Caco-2 (cell line): ENCODE measurements around the gene SRPRB. TPM values are rescaled to one million over a fixed set of nuclear protein-coding genes. Genes with fewer than 3 reads are reported as not detected.
"Not testable (repeated sequence)": the region's sequence is repeated elsewhere in the genome, so short reads cannot be mapped to it uniquely, and the experiment has no call there.

ENCODE experiments used
- BruUV-seq: library from RNA; stranded (reverse); fragments of 400-500 nt; replicated peaks from 2 replicates; lab custom pipeline; 2021; lab: Mats Ljungman, UMichigan
- CTCF ChIA-PET: fragments of 300-600 bp; sonication (Branson Sonifier 250); formaldehyde crosslinking; loops from one replicate; lab custom pipeline; 2022; ENCODE audit warnings: antibody characterized with exemption; lab: Charles Lee
- POLR2A ChIA-PET: fragments of 300-600 bp; sonication (Branson Sonifier 250); formaldehyde crosslinking; loops from one replicate; lab custom pipeline; 2022; ENCODE audit warnings: antibody characterized with exemption; lab: Charles Lee
- DNase-seq, 2 experiments: peaks; one replicate each; pipeline versions ENCODE4 v3.0.0 to v3.0.0-alpha.2; 2020 to 2022
- H3K27me3 ChIP-seq: replicated peaks from 2 replicates; pipeline ENCODE4 v1.6.0; 2011; ENCODE audit warnings: low read length; ENCODE audit not compliant: control insufficient read depth, insufficient read depth
- H3K36me3 ChIP-seq: 2 replicates; pipeline ENCODE4 v1.5.1; 2011; ENCODE audit warnings: low read length; ENCODE audit not compliant: control insufficient read depth, insufficient read depth
- H3K4me1 ChIP-seq: fragments of 250-450 bp; sonication (Bioruptor Pico); 2 replicates; pipeline ENCODE4 v1.5.1; 2020; ENCODE audit warnings: mild to moderate bottlenecking
- H3K4me3 ChIP-seq: 2 replicates; pipeline ENCODE4 v1.5.1; 2011; ENCODE audit warnings: low read depth, mild to moderate bottlenecking, control low read depth, low read length
- H3K9me3 ChIP-seq: fragments of 250-450 bp; sonication (Bioruptor Pico); 2 replicates; pipeline ENCODE4 v1.5.1; 2020; ENCODE audit warnings: mild to moderate bottlenecking, moderate library complexity
- H3K27ac Mint-ChIP-seq: one replicate; pipeline ENCODE4 v1.8.0; 2022; ENCODE audit warnings: mixed read lengths; ENCODE audit not compliant: unreplicated experiment
- H3K27me3 Mint-ChIP-seq: one replicate; pipeline ENCODE4 v1.8.0; 2022; ENCODE audit warnings: mixed read lengths; ENCODE audit not compliant: insufficient read depth, unreplicated experiment
- H3K36me3 Mint-ChIP-seq: one replicate; pipeline ENCODE4 v1.8.0; 2022; ENCODE audit warnings: mild to moderate bottlenecking, mixed read lengths; ENCODE audit not compliant: insufficient read depth, unreplicated experiment
- H3K4me1 Mint-ChIP-seq: one replicate; pipeline ENCODE4 v1.8.0; 2022; ENCODE audit warnings: low read depth, mixed read lengths; ENCODE audit not compliant: unreplicated experiment
- H3K4me3 Mint-ChIP-seq: one replicate; pipeline ENCODE4 v1.8.0; 2022; ENCODE audit warnings: mild to moderate bottlenecking, moderate library complexity, mixed read lengths; ENCODE audit not compliant: unreplicated experiment
- H3K9me3 Mint-ChIP-seq: one replicate; pipeline ENCODE4 v1.8.0; 2022; ENCODE audit warnings: mixed read lengths; ENCODE audit not compliant: unreplicated experiment
- CTCF ChIP-seq, 2 experiments: fragments of 200-600 bp in 1 of 2; IDR thresholded peaks; 1 replicate in 1 of 2; 2 replicates in 1 of 2; pipeline versions ENCODE4 v1.5.1 to v1.8.0; 2011 to 2022; ENCODE audit warnings: antibody characterized with exemption in 1 of 2, control low read depth in 1 of 2, inconsistent platforms in 1 of 2, low read depth in 1 of 2, low read length in 1 of 2, mild to moderate bottlenecking in 1 of 2, moderate library complexity in 1 of 2; ENCODE audit not compliant: insufficient read depth in 1 of 2, severe bottlenecking in 1 of 2, unreplicated experiment in 1 of 2
- intact Hi-C: fragments of 100-400 bp; cut with micrococcal nuclease; formaldehyde crosslinking; loops from one replicate; pipeline ENCODE4 v1.10.0; 2022; ENCODE audit not compliant: unreplicated experiment
- total RNA-seq: library from RNA; stranded (reverse); gene quantifications from 2 replicates; pipeline ENCODE4 v1.2.3, GENCODE V29; 2022

SRPRB gene
- total RNA-seq, 1 experiment from 2014 or later: 87.3 TPM

- Mint-ChIP-seq H3K4me1 (no peaks in the 10 kb centered on the region), H3K27ac (no peak overlapping the region), H3K36me3 (no peaks in the 10 kb centered on the region), H3K4me3 (no peak overlapping the region), H3K27me3 (no peaks in the 10 kb centered on the region), H3K9me3 (no peaks in the 10 kb centered on the region)
- Histone ChIP-seq H3K4me1 (no peaks in the 10 kb centered on the region), H3K9me3 (no peaks in the 10 kb centered on the region), H3K27me3 (no peaks in the 10 kb centered on the region), H3K4me3 (no peak overlapping the region), H3K36me3 (no peaks in the 10 kb centered on the region)
- CTCF ChIA-PET: interaction anchor here (1.9 kb wide), 1 partner anchor 116 kb away, joined by 4 read pairs; the partner anchor contains the start of gene TOPBP1
- intact Hi-C loops: no loop called here
- no peak for TF ChIP-seq CTCF (IDR thresholded peaks at IDR 0.05; ENCODE audit: insufficient read depth in 1 of 2, low read depth in 1 of 2, low read length in 1 of 2, severe bottlenecking in 1 of 2, unreplicated experiment in 1 of 2)
- BruUV-seq: no TSS peak
- DNase-seq: no peak
- POLR2A ChIA-PET: no interaction called here
These were observed 27.6 kb upstream of the SRPRB start for GRCh38 chr3:133777807-133778568.

GRCh38 chr3:133779626-133780203 is 25.9 kb upstream of the SRPRB start:
- Histone ChIP-seq H3K4me1 (no peaks in the 10 kb centered on the region), H3K9me3 (no peaks in the 10 kb centered on the region), H3K4me3 (no peak overlapping the region), H3K27me3 (no peaks in the 10 kb centered on the region), H3K36me3 (no peaks in the 10 kb centered on the region)
- POLR2A ChIA-PET: no interaction called here
- no peak for TF ChIP-seq CTCF (IDR thresholded peaks at IDR 0.05; ENCODE audit: insufficient read depth in 1 of 2, low read depth in 1 of 2, low read length in 1 of 2, severe bottlenecking in 1 of 2, unreplicated experiment in 1 of 2)
- no peak for DNase-seq
- CTCF ChIA-PET: no interaction called here
- H3K36me3 Mint-ChIP-seq: no peaks in the 10 kb centered on the region
- no peaks in the 10 kb centered on the region for H3K27me3 Mint-ChIP-seq
- intact Hi-C loops: no loop called here
- no peak overlapping the region for H3K27ac Mint-ChIP-seq
- H3K9me3 Mint-ChIP-seq: no peaks in the 10 kb centered on the region
- no TSS peak for BruUV-seq
- H3K4me3 Mint-ChIP-seq: no peak overlapping the region
- H3K4me1 Mint-ChIP-seq: no peaks in the 10 kb centered on the region

- H3K4me3 Mint-ChIP-seq, H3K27me3 ChIP-seq, BruUV-seq, H3K4me1 Mint-ChIP-seq, CTCF ChIA-PET, H3K36me3 ChIP-seq, H3K36me3 Mint-ChIP-seq, H3K4me3 ChIP-seq, H3K27me3 Mint-ChIP-seq, POLR2A ChIA-PET, H3K9me3 Mint-ChIP-seq, H3K27ac Mint-ChIP-seq, H3K9me3 ChIP-seq, DNase-seq, H3K4me1 ChIP-seq, intact Hi-C loops: not testable (repeated sequence)
These were observed 24.9 kb upstream of the SRPRB start for GRCh38 chr3:133780756-133781155.
